Measurements from ENCODE around the gene SLC8A2.

DNA sequence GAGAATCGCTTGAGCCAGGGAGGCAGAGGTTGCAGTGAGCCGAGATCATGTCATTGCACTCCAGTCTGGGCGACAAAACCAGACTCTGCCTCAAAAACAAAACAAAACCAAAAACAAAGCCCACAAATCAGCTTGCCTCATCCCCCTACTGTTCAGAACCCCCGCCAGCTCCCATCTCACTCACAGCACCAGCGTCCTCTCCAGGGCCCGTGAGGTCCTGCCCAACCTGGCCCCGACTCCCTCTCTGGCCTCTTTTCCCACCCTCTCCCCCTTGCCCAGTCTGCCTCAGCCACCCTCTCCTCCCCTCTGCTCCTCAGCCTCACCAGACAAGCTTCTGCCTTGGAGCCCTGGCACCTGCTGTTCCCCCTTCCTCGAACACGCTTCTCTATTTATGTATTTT, 3.8 kb downstream of the SLC8A2 start:
- TF ChIP-seq, protein P1, sequence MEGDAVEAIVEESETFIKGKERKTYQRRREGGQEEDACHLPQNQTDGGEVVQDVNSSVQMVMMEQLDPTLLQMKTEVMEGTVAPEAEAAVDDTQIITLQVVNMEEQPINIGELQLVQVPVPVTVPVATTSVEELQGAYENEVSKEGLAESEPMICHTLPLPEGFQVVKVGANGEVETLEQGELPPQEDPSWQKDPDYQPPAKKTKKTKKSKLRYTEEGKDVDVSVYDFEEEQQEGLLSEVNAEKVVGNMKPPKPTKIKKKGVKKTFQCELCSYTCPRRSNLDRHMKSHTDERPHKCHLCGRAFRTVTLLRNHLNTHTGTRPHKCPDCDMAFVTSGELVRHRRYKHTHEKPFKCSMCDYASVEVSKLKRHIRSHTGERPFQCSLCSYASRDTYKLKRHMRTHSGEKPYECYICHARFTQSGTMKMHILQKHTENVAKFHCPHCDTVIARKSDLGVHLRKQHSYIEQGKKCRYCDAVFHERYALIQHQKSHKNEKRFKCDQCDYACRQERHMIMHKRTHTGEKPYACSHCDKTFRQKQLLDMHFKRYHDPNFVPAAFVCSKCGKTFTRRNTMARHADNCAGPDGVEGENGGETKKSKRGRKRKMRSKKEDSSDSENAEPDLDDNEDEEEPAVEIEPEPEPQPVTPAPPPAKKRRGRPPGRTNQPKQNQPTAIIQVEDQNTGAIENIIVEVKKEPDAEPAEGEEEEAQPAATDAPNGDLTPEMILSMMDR (conservative IDR thresholded peaks at IDR 0.05; ENCODE audit: low read depth in 2 of 2), result no peak
- TF ChIP-seq JUNB (IDR thresholded peaks at IDR 0.05; ENCODE audit: unreplicated experiment) (no peak), POLR2AphosphoS5 (IDR thresholded peaks at IDR 0.05; ENCODE audit: low read depth) (no peak), EZH2 (IDR thresholded peaks at IDR 0.05; ENCODE audit: low read depth, unreplicated experiment) (no peak), EZH2phosphoT487 (IDR thresholded peaks at IDR 0.05; ENCODE audit: unreplicated experiment) (no peak), ZNF114 (CRISPR knock-in tag; IDR thresholded peaks at IDR 0.05) (no peak)
- TF ChIP-seq, protein P2, sequence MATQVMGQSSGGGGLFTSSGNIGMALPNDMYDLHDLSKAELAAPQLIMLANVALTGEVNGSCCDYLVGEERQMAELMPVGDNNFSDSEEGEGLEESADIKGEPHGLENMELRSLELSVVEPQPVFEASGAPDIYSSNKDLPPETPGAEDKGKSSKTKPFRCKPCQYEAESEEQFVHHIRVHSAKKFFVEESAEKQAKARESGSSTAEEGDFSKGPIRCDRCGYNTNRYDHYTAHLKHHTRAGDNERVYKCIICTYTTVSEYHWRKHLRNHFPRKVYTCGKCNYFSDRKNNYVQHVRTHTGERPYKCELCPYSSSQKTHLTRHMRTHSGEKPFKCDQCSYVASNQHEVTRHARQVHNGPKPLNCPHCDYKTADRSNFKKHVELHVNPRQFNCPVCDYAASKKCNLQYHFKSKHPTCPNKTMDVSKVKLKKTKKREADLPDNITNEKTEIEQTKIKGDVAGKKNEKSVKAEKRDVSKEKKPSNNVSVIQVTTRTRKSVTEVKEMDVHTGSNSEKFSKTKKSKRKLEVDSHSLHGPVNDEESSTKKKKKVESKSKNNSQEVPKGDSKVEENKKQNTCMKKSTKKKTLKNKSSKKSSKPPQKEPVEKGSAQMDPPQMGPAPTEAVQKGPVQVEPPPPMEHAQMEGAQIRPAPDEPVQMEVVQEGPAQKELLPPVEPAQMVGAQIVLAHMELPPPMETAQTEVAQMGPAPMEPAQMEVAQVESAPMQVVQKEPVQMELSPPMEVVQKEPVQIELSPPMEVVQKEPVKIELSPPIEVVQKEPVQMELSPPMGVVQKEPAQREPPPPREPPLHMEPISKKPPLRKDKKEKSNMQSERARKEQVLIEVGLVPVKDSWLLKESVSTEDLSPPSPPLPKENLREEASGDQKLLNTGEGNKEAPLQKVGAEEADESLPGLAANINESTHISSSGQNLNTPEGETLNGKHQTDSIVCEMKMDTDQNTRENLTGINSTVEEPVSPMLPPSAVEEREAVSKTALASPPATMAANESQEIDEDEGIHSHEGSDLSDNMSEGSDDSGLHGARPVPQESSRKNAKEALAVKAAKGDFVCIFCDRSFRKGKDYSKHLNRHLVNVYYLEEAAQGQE (IDR thresholded peaks at IDR 0.05; ENCODE audit: unreplicated experiment), result no peak
- TF ChIP-seq, protein P3, sequence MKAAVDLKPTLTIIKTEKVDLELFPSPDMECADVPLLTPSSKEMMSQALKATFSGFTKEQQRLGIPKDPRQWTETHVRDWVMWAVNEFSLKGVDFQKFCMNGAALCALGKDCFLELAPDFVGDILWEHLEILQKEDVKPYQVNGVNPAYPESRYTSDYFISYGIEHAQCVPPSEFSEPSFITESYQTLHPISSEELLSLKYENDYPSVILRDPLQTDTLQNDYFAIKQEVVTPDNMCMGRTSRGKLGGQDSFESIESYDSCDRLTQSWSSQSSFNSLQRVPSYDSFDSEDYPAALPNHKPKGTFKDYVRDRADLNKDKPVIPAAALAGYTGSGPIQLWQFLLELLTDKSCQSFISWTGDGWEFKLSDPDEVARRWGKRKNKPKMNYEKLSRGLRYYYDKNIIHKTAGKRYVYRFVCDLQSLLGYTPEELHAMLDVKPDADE (IDR thresholded peaks at IDR 0.05), result no peak
- TF ChIP-seq, protein P4, sequence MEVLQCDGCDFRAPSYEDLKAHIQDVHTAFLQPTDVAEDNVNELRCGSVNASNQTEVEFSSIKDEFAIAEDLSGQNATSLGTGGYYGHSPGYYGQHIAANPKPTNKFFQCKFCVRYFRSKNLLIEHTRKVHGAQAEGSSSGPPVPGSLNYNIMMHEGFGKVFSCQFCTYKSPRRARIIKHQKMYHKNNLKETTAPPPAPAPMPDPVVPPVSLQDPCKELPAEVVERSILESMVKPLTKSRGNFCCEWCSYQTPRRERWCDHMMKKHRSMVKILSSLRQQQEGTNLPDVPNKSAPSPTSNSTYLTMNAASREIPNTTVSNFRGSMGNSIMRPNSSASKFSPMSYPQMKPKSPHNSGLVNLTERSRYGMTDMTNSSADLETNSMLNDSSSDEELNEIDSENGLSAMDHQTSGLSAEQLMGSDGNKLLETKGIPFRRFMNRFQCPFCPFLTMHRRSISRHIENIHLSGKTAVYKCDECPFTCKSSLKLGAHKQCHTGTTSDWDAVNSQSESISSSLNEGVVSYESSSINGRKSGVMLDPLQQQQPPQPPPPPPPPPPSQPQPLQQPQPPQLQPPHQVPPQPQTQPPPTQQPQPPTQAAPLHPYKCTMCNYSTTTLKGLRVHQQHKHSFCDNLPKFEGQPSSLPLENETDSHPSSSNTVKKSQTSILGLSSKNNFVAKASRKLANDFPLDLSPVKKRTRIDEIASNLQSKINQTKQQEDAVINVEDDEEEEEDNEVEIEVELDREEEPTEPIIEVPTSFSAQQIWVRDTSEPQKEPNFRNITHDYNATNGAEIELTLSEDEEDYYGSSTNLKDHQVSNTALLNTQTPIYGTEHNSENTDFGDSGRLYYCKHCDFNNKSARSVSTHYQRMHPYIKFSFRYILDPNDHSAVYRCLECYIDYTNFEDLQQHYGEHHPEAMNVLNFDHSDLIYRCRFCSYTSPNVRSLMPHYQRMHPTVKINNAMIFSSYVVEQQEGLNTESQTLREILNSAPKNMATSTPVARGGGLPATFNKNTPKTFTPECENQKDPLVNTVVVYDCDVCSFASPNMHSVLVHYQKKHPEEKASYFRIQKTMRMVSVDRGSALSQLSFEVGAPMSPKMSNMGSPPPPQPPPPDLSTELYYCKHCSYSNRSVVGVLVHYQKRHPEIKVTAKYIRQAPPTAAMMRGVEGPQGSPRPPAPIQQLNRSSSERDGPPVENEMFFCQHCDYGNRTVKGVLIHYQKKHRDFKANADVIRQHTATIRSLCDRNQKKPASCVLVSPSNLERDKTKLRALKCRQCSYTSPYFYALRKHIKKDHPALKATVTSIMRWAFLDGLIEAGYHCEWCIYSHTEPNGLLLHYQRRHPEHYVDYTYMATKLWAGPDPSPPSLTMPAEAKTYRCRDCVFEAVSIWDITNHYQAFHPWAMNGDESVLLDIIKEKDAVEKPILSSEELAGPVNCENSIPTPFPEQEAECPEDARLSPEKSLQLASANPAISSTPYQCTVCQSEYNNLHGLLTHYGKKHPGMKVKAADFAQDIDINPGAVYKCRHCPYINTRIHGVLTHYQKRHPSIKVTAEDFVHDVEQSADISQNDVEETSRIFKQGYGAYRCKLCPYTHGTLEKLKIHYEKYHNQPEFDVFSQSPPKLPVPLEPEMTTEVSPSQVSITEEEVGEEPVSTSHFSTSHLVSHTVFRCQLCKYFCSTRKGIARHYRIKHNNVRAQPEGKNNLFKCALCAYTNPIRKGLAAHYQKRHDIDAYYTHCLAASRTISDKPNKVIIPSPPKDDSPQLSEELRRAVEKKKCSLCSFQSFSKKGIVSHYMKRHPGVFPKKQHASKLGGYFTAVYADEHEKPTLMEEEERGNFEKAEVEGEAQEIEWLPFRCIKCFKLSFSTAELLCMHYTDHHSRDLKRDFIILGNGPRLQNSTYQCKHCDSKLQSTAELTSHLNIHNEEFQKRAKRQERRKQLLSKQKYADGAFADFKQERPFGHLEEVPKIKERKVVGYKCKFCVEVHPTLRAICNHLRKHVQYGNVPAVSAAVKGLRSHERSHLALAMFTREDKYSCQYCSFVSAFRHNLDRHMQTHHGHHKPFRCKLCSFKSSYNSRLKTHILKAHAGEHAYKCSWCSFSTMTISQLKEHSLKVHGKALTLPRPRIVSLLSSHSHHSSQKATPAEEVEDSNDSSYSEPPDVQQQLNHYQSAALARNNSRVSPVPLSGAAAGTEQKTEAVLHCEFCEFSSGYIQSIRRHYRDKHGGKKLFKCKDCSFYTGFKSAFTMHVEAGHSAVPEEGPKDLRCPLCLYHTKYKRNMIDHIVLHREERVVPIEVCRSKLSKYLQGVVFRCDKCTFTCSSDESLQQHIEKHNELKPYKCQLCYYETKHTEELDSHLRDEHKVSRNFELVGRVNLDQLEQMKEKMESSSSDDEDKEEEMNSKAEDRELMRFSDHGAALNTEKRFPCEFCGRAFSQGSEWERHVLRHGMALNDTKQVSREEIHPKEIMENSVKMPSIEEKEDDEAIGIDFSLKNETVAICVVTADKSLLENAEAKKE (CRISPR knock-in tag; IDR thresholded peaks at IDR 0.05), result no peak
